Raji (cell line): ENCODE results near the gene DGKB.

Experiments used
- POLR2A ChIP-seq: IDR thresholded peaks from 2 replicates; pipeline ENCODE4 v1.6.1; 2011; ENCODE audit warnings: low read depth, low read length, control low read depth; ENCODE audit not compliant: insufficient read depth

The DGKB gene

GRCh38 chr7:14666913-14667312 lies 235.6 kb downstream of the DGKB start:
- TF ChIP-seq POLR2A: no peak

- no peak for TF ChIP-seq POLR2A
Observed at GRCh38 chr7:14666304-14666703, 236.2 kb downstream of the DGKB start.

GRCh38 chr7:14639801-14640200 lies 262.8 kb downstream of the DGKB start:
- TF ChIP-seq POLR2A: no peak

- TF ChIP-seq POLR2A: no peak
Observed at GRCh38 chr7:14639329-14639728, 263.2 kb downstream of the DGKB start.

- TF ChIP-seq POLR2A: no peak
Observed at GRCh38 chr7:14637968-14638367, 264.6 kb downstream of the DGKB start.

GRCh38 chr7:14635955-14636354 lies 266.6 kb downstream of the DGKB start:
- TF ChIP-seq POLR2A: no peak

- TF ChIP-seq POLR2A: no peak
Observed at GRCh38 chr7:14630048-14630447, 272.5 kb downstream of the DGKB start.

- TF ChIP-seq POLR2A: no peak
Observed at GRCh38 chr7:14628516-14628915, 274.0 kb downstream of the DGKB start.

- TF ChIP-seq POLR2A: no peak
Observed at GRCh38 chr7:14626076-14626475, 276.5 kb downstream of the DGKB start.

- no peak for TF ChIP-seq POLR2A
Observed at GRCh38 chr7:14622559-14622958, 280.0 kb downstream of the DGKB start.

GRCh38 chr7:14606101-14606500 lies 296.4 kb downstream of the DGKB start:
- no peak for TF ChIP-seq POLR2A

GRCh38 chr7:14604606-14605005 lies 297.9 kb downstream of the DGKB start:
- no peak for TF ChIP-seq POLR2A

- TF ChIP-seq POLR2A: no peak
Observed at GRCh38 chr7:14602851-14603250, 299.7 kb downstream of the DGKB start.

GRCh38 chr7:14600766-14601367 lies 301.7 kb downstream of the DGKB start:
- TF ChIP-seq POLR2A: no peak

GRCh38 chr7:14598978-14599377 lies 303.6 kb downstream of the DGKB start:
- no peak for TF ChIP-seq POLR2A

GRCh38 chr7:14596421-14596820 lies 306.1 kb downstream of the DGKB start:
- TF ChIP-seq POLR2A: no peak

GRCh38 chr7:14590206-14590605 lies 312.3 kb downstream of the DGKB start:
- no peak for TF ChIP-seq POLR2A
